NT2/D1 (cell line): ENCODE data around the gene PTH2R.

Experiments
- SUZ12 ChIP-seq: IDR thresholded peaks from 2 replicates; pipeline ENCODE4 v1.6.1; 2011; ENCODE audit not compliant: insufficient read length, insufficient read depth; ENCODE audit errors: extremely low read depth
- YY1 ChIP-seq: IDR thresholded peaks from 2 replicates; pipeline ENCODE4 v1.6.1; 2011; ENCODE audit not compliant: insufficient read length, insufficient read depth
- ZNF274 ChIP-seq: IDR thresholded peaks from 2 replicates; pipeline ENCODE4 v1.6.1; 2011; ENCODE audit warnings: mild to moderate bottlenecking, low read depth, low read length

DNA sequence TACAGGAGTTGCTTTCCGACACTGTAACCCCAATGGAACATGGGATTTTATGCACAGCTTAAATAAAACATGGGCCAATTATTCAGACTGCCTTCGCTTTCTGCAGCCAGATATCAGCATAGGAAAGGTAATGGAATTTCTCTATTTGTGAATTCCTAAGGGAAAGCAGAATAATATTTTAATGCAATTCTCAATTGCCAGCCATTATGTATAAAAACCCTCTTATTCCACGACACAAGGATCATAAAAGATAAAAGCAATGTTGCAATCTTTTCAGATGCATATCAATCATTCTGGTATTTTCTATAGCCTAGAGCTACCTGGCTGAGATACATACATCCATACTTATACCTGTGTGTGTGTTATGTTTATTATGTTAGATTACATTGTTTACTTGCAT lies 31.2 kb downstream of the PTH2R start:
- TF ChIP-seq ZNF274 (no peak), YY1 (no peak), SUZ12 (no peak)
